GM23338 (cell line): ENCODE measurements around the gene C6orf136. TPM values are rescaled to one million over a fixed set of nuclear protein-coding genes. Genes with fewer than 3 reads are reported as not detected.

ENCODE experiments used
- ATAC-seq: fragments of 200-7000 bp; cut with Tn5 transposase; 3 replicates; pipeline ENCODE4 v1.9.1; 2020
- DNase-seq: peaks from one replicate; pipeline ENCODE4 v3.0.0-alpha.2; 2015; ENCODE audit warnings: low spot score
- H2AFZ ChIP-seq: fragments of 200-600 bp; sonication (generic); 2 replicates; pipeline ENCODE4 v1.8.0; 2016; ENCODE audit warnings: antibody characterized with exemption, mild to moderate bottlenecking, moderate library complexity
- H3F3A ChIP-seq: fragments of 200-600 bp; sonication (generic); replicated peaks from 2 replicates; pipeline ENCODE4 v1.8.0; 2017; ENCODE audit warnings: antibody characterized with exemption, mixed run types, low read depth
- H3K27ac ChIP-seq: fragments of 200-600 bp; sonication (generic); 2 replicates; pipeline ENCODE4 v1.6.1; 2016; ENCODE audit warnings: low read depth
- H3K27me3 ChIP-seq: fragments of 200-600 bp; sonication (generic); 2 replicates; pipeline ENCODE4 v1.8.0; 2016; ENCODE audit warnings: mild to moderate bottlenecking, mixed run types, moderate library complexity; ENCODE audit not compliant: insufficient read depth
- H3K36me3 ChIP-seq: fragments of 200-600 bp; sonication (generic); 2 replicates; pipeline ENCODE4 v1.8.0; 2016; ENCODE audit warnings: mild to moderate bottlenecking; ENCODE audit not compliant: insufficient read depth
- H3K4me1 ChIP-seq: fragments of 200-600 bp; sonication (generic); 2 replicates; pipeline ENCODE4 v1.8.0; 2016; ENCODE audit warnings: mild to moderate bottlenecking, moderate library complexity; ENCODE audit not compliant: insufficient read depth
- H3K4me2 ChIP-seq: fragments of 200-600 bp; sonication (generic); 2 replicates; pipeline ENCODE4 v1.7.1; 2017; ENCODE audit warnings: mixed run types
- H3K4me3 ChIP-seq: fragments of 200-600 bp; sonication (generic); 2 replicates; pipeline ENCODE4 v1.6.1; 2016; ENCODE audit warnings: mixed run types
- H3K79me2 ChIP-seq: fragments of 200-600 bp; sonication (generic); replicated peaks from 2 replicates; pipeline ENCODE4 v1.8.0; 2017; ENCODE audit warnings: mild to moderate bottlenecking; ENCODE audit not compliant: insufficient read depth
- H3K9me2 ChIP-seq: fragments of 200-600 bp; sonication (generic); 2 replicates; pipeline ENCODE4 v1.8.0; 2017; ENCODE audit not compliant: insufficient read depth
- H4K20me1 ChIP-seq: fragments of 200-600 bp; sonication (generic); replicated peaks from 2 replicates; pipeline ENCODE4 v1.8.0; 2017; ENCODE audit warnings: mild to moderate bottlenecking; ENCODE audit not compliant: insufficient read depth
- H3K27ac Mint-ChIP-seq: 2 replicates; pipeline ENCODE4 v1.8.0; 2020; ENCODE audit warnings: inconsistent platforms, mild to moderate bottlenecking, moderate library complexity, mixed read lengths
- H3K27me3 Mint-ChIP-seq: 3 replicates; pipeline ENCODE4 v1.8.0; 2022; ENCODE audit warnings: low read depth, mild to moderate bottlenecking, moderate library complexity, mixed read lengths, inconsistent platforms; ENCODE audit not compliant: insufficient read depth, poor library complexity
- H3K36me3 Mint-ChIP-seq: 3 replicates; pipeline ENCODE4 v1.8.0; 2021; ENCODE audit warnings: low read depth, mild to moderate bottlenecking, inconsistent platforms, moderate library complexity, mixed read lengths
- H3K4me1 Mint-ChIP-seq: 3 replicates; pipeline ENCODE4 v1.8.0; 2020; ENCODE audit warnings: mild to moderate bottlenecking, inconsistent platforms, mixed read lengths
- H3K4me3 Mint-ChIP-seq: 3 replicates; pipeline ENCODE4 v1.8.0; 2021; ENCODE audit warnings: moderate library complexity, mild to moderate bottlenecking, inconsistent platforms, mixed read lengths
- H3K9me3 Mint-ChIP-seq: 3 replicates; pipeline ENCODE4 v1.8.0; 2020; ENCODE audit warnings: moderate library complexity, mild to moderate bottlenecking, inconsistent platforms, mixed read lengths
- CREB1 ChIP-seq: fragments of 250-450 bp; sonication (Bioruptor Pico); IDR thresholded peaks from 2 replicates; pipeline ENCODE4 v1.5.0; 2020; ENCODE audit warnings: low read depth, mild to moderate bottlenecking, moderate library complexity
- POLR2AphosphoS5 ChIP-seq: IDR thresholded peaks from 2 replicates; pipeline ENCODE4 v1.6.1; 2016; ENCODE audit warnings: antibody characterized with exemption, low read depth
- polyA plus RNA-seq: library from polyadenylated mRNA; unstranded; fragments of >200 nt; fragmentation: Nextera tagmentation; extraction: Ambion mirVana; gene quantifications from 2 replicates; pipeline ENCODE4 v1.2.1, GENCODE V29; 2016
- total RNA-seq: library from RNA; depleted of rRNA; stranded (reverse); fragments of >200 nt; shearing (Covaris generic); gene quantifications from 2 replicates; pipeline ENCODE4 v1.2.3, GENCODE V29; 2014
- TF ChIP-seq, protein P1 (sequence below): IDR thresholded peaks from one replicate; pipeline ENCODE4 v1.6.1; 2018; ENCODE audit warnings: antibody characterized with exemption; ENCODE audit not compliant: unreplicated experiment
- TF ChIP-seq, protein P2 (sequence below): fragments of 250-450 bp; sonication (Bioruptor Pico); IDR thresholded peaks from 2 replicates; pipeline ENCODE4 v1.5.0; 2020; ENCODE audit warnings: mild to moderate bottlenecking, moderate library complexity
- TF ChIP-seq, protein P3 (sequence below), 2 experiments: fragments of 200-600 bp in 1 of 2; sonication (generic) in 1 of 2; conservative IDR thresholded peaks; 2 replicates each; pipeline versions ENCODE4 v1.5.1 to v1.6.1; 2016 to 2017; ENCODE audit warnings: antibody characterized with exemption in 2 of 2, low read depth in 2 of 2, mild to moderate bottlenecking in 2 of 2, moderate library complexity in 1 of 2

C6orf136 gene
- total and polyA plus RNA-seq, 2 experiments from 2014 or later, result 12.5 to 27.5 TPM

DNA sequence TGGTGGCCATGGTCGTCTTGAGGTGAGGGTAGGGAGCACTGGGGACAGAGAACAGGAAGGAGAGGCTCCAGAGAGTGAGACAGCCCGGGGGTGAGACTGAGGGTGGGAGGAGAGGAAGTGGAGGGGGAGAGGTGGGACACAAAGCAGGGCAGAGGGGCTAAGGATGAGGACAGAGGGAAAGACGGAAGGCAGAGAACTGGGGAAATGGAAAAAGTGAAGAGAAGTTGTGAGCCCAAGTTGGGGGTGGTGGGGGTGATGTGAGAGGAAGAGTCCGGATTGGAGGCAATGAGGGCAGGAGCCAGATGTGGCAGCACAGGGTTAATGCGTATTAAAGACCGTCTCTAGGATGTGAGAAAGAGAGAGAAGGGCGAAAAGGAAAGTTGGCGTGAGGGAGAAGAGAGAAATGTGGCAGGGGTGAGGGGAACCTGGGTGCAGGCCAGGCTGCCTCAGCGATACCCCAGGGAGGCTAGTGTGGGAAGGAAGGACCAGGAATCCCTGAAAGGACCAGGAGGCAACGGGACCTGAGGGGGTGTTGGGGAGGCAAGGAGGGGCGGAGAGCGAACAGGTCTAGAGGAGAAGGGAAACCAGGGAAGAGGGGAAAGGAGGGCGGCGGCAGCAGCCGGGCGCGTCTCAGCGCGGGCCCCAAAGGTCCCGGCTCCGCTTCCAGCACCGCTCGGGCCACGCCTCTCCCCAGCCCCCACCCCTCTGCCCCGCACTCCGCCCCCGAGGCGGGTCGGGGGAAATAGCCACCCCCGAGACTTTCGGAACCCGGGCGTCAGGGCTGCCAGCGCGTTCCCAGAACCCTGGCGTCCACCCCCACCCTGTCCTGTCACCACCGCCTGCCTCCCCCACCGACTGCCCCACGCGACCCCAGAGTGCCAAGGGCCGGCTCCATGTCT is 39.3 kb downstream of the C6orf136 start, which contains the start of gene PPP1R18:
TSS of gene PPP1R18 (minus strand) at position 637 of the 899 bp plus-strand sequence. CDS start at position 10, 627 bp downstream.
- Mint-ChIP-seq H3K9me3 (no peaks in the 10 kb centered on the region; the same call in 2 of the 3 replicates), H3K36me3 (peaks cover 19% of the 10 kb centered on the region), H3K4me3 (peak within 1 kb of the TSS; percentile 81), H3K27ac (peak within 1 kb of the TSS; percentile 84), H3K4me1 (peaks cover 71% of the 10 kb centered on the region), H3K27me3 (peaks cover 37% of the 10 kb centered on the region)
- Histone ChIP-seq H3K27me3 (0 out of 2 replicates have a peak, but pooled peaks cover 5% of the 10 kb centered on the region), H3K4me2 (peak within 1 kb of the TSS; percentile 98), H4K20me1 (no peaks in the 10 kb centered on the region), H3K4me1 (peaks cover 53% of the 10 kb centered on the region), H3F3A (peaks cover 17% of the 10 kb centered on the region), H2AFZ (peak within 1 kb of the TSS; percentile 94), H3K4me3 (peak within 1 kb of the TSS; percentile 99), H3K79me2 (peaks cover 22% of the 10 kb centered on the region), H3K36me3 (no peaks in the 10 kb centered on the region), H3K9me2 (no peaks in the 10 kb centered on the region), H3K27ac (peak within 1 kb of the TSS; percentile 59; the same call in 1 of the 2 replicates)
- ATAC-seq (peak; percentile 44), DNase-seq (peak; percentile 69)
- 0 out of 2 replicates have a peak, but pooled peaks have one; percentile 45 for TF ChIP-seq POLR2AphosphoS5
- TF ChIP-seq, protein P1, sequence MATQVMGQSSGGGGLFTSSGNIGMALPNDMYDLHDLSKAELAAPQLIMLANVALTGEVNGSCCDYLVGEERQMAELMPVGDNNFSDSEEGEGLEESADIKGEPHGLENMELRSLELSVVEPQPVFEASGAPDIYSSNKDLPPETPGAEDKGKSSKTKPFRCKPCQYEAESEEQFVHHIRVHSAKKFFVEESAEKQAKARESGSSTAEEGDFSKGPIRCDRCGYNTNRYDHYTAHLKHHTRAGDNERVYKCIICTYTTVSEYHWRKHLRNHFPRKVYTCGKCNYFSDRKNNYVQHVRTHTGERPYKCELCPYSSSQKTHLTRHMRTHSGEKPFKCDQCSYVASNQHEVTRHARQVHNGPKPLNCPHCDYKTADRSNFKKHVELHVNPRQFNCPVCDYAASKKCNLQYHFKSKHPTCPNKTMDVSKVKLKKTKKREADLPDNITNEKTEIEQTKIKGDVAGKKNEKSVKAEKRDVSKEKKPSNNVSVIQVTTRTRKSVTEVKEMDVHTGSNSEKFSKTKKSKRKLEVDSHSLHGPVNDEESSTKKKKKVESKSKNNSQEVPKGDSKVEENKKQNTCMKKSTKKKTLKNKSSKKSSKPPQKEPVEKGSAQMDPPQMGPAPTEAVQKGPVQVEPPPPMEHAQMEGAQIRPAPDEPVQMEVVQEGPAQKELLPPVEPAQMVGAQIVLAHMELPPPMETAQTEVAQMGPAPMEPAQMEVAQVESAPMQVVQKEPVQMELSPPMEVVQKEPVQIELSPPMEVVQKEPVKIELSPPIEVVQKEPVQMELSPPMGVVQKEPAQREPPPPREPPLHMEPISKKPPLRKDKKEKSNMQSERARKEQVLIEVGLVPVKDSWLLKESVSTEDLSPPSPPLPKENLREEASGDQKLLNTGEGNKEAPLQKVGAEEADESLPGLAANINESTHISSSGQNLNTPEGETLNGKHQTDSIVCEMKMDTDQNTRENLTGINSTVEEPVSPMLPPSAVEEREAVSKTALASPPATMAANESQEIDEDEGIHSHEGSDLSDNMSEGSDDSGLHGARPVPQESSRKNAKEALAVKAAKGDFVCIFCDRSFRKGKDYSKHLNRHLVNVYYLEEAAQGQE, result no peak

DNA sequence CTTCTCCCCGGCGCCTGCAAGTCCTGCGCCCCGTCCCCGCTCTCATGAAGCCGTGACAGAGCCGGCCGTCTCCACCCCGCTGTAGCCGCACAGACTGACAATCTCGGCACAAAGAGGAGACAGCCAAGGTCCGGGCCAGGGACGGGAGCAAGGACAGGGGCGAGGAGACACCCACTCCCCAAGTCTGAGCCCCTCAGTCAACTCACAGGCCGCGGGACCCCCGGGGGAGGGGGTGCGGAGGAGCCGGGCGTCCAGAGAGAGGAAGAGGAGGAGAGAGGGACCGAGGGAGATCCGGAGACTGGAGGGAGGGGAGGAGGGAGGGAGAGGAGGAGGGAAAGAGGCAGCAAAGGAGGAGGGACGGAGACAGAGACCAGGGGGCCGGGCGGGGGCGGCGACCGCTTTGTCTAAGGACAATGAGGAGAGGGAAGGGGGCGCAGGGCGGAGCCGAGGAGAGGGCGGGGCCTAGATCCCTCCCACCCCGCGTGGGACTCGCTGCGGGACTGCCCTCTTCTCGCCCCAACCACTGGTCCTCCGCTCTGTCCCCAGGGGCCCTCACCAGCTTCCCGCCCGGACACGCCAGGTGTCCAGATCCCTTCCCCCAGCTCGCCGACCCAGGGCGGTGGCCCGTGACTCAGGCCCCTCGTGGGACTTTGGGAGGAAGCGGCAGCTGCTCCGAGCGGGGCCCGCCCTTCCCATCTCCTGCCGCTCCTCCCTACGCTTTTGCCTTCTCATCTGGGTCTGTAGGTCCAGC is 40.1 kb downstream of the C6orf136 start:
- Histone ChIP-seq H4K20me1 (no peaks in the 10 kb centered on the region), H3K4me3 (peak overlapping the region; percentile 99), H3K27me3 (0 out of 2 replicates have a peak, but pooled peaks cover 5% of the 10 kb centered on the region), H3F3A (peaks cover 17% of the 10 kb centered on the region), H3K27ac (peak overlapping the region; percentile 59; the same call in 1 of the 2 replicates), H3K36me3 (no peaks in the 10 kb centered on the region), H3K4me2 (peak overlapping the region; percentile 98), H3K4me1 (peaks cover 53% of the 10 kb centered on the region), H3K9me2 (no peaks in the 10 kb centered on the region), H3K79me2 (peaks cover 19% of the 10 kb centered on the region), H2AFZ (peak overlapping the region; percentile 94)
- peaks cover 18% of the 10 kb centered on the region for H3K36me3 Mint-ChIP-seq
- H3K27me3 Mint-ChIP-seq, result peaks cover 37% of the 10 kb centered on the region
- peak overlapping the region; percentile 84; the same call in 1 of the 2 replicates for H3K27ac Mint-ChIP-seq
- TF ChIP-seq, protein P2, sequence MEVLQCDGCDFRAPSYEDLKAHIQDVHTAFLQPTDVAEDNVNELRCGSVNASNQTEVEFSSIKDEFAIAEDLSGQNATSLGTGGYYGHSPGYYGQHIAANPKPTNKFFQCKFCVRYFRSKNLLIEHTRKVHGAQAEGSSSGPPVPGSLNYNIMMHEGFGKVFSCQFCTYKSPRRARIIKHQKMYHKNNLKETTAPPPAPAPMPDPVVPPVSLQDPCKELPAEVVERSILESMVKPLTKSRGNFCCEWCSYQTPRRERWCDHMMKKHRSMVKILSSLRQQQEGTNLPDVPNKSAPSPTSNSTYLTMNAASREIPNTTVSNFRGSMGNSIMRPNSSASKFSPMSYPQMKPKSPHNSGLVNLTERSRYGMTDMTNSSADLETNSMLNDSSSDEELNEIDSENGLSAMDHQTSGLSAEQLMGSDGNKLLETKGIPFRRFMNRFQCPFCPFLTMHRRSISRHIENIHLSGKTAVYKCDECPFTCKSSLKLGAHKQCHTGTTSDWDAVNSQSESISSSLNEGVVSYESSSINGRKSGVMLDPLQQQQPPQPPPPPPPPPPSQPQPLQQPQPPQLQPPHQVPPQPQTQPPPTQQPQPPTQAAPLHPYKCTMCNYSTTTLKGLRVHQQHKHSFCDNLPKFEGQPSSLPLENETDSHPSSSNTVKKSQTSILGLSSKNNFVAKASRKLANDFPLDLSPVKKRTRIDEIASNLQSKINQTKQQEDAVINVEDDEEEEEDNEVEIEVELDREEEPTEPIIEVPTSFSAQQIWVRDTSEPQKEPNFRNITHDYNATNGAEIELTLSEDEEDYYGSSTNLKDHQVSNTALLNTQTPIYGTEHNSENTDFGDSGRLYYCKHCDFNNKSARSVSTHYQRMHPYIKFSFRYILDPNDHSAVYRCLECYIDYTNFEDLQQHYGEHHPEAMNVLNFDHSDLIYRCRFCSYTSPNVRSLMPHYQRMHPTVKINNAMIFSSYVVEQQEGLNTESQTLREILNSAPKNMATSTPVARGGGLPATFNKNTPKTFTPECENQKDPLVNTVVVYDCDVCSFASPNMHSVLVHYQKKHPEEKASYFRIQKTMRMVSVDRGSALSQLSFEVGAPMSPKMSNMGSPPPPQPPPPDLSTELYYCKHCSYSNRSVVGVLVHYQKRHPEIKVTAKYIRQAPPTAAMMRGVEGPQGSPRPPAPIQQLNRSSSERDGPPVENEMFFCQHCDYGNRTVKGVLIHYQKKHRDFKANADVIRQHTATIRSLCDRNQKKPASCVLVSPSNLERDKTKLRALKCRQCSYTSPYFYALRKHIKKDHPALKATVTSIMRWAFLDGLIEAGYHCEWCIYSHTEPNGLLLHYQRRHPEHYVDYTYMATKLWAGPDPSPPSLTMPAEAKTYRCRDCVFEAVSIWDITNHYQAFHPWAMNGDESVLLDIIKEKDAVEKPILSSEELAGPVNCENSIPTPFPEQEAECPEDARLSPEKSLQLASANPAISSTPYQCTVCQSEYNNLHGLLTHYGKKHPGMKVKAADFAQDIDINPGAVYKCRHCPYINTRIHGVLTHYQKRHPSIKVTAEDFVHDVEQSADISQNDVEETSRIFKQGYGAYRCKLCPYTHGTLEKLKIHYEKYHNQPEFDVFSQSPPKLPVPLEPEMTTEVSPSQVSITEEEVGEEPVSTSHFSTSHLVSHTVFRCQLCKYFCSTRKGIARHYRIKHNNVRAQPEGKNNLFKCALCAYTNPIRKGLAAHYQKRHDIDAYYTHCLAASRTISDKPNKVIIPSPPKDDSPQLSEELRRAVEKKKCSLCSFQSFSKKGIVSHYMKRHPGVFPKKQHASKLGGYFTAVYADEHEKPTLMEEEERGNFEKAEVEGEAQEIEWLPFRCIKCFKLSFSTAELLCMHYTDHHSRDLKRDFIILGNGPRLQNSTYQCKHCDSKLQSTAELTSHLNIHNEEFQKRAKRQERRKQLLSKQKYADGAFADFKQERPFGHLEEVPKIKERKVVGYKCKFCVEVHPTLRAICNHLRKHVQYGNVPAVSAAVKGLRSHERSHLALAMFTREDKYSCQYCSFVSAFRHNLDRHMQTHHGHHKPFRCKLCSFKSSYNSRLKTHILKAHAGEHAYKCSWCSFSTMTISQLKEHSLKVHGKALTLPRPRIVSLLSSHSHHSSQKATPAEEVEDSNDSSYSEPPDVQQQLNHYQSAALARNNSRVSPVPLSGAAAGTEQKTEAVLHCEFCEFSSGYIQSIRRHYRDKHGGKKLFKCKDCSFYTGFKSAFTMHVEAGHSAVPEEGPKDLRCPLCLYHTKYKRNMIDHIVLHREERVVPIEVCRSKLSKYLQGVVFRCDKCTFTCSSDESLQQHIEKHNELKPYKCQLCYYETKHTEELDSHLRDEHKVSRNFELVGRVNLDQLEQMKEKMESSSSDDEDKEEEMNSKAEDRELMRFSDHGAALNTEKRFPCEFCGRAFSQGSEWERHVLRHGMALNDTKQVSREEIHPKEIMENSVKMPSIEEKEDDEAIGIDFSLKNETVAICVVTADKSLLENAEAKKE (CRISPR knock-in tag), result no peak
- TF ChIP-seq POLR2AphosphoS5, result peak; percentile 62
- TF ChIP-seq CREB1 (CRISPR knock-in tag), result 0 out of 2 replicates have a peak, but pooled peaks have one; percentile 5
- TF ChIP-seq, protein P3, sequence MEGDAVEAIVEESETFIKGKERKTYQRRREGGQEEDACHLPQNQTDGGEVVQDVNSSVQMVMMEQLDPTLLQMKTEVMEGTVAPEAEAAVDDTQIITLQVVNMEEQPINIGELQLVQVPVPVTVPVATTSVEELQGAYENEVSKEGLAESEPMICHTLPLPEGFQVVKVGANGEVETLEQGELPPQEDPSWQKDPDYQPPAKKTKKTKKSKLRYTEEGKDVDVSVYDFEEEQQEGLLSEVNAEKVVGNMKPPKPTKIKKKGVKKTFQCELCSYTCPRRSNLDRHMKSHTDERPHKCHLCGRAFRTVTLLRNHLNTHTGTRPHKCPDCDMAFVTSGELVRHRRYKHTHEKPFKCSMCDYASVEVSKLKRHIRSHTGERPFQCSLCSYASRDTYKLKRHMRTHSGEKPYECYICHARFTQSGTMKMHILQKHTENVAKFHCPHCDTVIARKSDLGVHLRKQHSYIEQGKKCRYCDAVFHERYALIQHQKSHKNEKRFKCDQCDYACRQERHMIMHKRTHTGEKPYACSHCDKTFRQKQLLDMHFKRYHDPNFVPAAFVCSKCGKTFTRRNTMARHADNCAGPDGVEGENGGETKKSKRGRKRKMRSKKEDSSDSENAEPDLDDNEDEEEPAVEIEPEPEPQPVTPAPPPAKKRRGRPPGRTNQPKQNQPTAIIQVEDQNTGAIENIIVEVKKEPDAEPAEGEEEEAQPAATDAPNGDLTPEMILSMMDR (conservative IDR thresholded peaks at IDR 0.05; ENCODE audit: low read depth in 2 of 2), result no peak
- DNase-seq (peak; percentile 84), ATAC-seq (peak; percentile 31)
- peak overlapping the region; percentile 81 for H3K4me3 Mint-ChIP-seq
- no peaks in the 10 kb centered on the region; the same call in 2 of the 3 replicates for H3K9me3 Mint-ChIP-seq
- peaks cover 71% of the 10 kb centered on the region for H3K4me1 Mint-ChIP-seq
